Measurements from ENCODE around the gene SIX3.

The SIX3 gene

DNA sequence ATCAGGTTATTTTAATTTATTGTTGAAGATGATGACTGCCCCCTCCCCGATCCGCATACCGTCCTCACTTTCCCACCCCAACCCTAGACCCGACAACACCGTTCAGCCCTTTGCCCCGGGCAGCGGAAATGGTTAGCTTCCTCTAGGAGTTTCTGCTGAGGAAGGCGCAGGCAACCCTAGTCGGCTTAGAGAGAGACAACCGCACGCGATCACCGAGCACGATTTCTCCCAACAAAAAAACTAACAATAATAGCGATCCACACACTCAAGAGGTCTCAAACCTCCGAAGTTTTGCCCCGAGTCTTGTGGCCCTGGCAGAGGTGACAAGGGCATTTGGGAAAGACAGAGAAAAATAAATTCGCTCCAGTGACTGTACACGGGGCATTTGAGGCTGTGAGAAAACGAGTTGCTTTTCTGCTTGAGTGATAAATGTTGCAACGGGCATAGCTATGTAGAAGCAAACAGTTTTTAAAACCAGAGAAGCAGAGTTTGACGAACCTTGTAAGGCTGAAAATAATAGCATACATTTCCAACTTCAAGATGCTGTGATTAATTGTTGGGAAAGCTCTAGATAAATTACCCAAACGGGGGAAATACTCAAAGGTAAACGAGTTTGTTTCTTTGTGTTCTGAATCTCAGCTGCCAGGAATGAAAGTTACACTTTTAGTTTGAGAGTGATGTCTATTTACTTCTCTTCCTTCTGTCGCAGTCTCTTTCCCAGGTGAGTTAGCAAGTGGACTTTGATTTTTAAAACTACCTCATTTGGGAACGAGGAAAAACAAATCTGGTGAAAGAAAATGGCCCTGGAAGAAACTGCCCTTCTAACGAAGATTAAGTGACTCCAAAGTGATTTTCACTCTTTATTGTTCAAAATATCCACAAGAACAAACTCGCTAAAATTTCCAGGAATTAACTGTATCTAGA is 11.0 kb upstream of the SIX3 start:
- DNase-seq (ENCODE audit: low read depth in 2 of 2, low spot score in 1 of 2) = no peak

DNA sequence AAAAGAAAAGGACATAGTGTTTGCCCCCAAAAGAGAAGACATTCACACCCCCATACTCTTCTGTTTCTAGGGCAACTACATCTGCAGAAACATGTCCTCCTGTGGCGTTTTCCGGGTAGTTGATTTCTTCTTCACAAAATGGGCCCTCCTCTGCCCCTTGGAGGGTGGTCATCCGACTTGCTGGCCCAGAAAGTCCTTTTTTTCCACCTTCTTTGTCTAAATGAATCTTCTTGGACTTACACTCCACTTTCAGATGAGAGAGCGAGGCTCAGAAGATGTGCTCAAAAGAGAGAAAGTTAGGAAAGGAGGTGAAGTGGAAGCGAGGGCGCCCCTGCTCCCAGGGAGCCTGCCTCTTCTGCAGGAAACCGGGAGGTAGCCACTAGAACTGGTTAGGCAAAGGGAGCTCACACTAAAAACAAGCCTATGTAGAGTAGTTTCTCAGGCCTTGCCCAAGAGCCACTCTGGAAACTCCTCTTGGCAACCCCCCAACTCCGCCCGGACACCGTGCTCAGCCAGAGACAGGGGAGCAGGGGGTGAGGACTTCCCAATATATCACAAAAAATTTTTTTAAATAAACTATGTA is 10.2 kb upstream of the SIX3 start:
- no peak for DNase-seq (ENCODE audit: low read depth in 2 of 2, low spot score in 1 of 2)

DNA sequence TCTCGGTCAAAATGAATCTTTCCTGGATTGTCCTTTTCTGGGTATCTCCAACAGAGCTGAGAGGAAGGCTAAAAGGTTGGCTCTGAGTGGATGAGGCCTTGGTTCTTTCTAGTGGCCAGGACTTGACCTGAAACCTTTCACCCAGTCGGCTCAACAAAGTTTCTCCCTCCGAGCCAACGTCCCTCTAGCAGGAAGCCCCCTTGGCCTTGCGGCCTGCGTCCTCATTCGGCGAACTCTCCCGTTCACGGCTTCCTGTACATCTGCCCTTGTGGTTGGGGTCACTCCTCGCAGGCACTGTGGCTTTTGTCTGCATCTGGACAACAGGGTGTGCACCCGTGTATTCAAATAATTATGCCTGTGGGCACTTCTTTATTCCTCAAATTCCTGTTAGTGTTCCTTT is 9.4 kb upstream of the SIX3 start:
- DNase-seq (ENCODE audit: low read depth in 2 of 2, low spot score in 1 of 2) = no peak

DNA sequence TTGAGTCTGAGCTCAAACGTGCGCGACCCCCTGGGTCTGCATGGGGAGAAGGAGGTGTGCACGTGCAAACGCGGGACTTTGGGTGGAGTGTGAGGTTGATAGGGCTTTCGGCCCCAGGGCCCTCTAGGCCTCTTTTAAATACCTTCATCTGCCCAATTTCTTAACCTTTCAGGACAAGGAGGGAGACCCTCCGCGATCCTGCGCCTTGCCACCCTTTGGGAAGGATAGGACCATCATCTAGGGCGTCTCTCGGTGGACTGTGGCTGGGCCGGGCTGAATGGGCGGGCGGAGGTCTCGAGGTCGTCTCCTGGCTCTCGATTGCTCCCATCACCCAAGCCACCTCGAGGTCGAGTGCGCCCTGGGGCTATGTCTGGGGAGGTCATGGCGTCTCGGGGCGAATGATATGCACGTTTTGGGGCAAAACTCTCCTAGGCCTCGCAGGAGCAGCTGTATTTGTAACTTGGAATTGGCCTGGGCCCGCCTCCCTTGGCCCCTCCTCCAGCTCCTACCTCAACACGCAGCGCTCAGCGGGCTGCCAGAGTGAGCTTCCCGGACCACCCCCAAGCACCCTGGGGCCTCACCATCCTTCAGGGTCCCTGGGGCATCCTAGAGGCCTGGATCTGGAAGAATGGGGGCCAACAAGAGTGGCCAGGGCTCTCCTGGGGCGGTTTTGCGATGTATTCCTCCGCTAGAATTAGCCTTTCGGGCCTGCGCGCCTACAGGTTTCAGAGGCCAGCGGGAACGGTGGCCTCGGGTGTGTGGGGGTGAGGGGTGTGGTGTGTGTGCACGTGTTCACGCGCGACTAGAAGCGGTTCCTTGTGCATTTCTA is 8.7 kb upstream of the SIX3 start:
- no peak for DNase-seq (ENCODE audit: low read depth in 2 of 2, low spot score in 1 of 2)

DNA sequence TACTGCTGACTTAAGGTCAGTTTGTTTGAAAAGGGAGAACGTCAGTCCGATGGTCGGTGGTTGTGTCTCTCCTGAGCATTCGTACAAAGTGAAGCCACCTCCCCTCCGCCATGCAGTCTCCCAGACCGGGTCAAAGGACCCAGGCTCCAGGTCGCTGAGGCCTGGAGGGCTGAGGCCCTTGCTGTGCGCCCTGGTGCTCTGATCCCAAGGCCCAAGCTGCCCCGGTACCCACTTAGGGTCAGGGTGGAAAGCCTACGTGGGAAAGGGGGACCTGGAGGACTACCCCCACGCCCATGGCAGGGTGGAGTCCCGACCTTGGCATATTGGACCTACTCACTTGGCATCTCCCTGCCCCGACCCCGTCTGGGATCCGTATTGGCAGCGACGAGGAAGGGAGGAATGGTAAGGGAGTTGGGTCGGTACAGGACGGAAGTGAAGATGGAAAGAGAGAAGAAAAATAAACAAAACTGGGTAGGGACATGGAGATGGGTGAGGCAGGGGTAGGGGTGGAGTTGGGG is 8.0 kb upstream of the SIX3 start:
- DNase-seq (ENCODE audit: low read depth in 2 of 2, low spot score in 1 of 2) = no peak

DNA sequence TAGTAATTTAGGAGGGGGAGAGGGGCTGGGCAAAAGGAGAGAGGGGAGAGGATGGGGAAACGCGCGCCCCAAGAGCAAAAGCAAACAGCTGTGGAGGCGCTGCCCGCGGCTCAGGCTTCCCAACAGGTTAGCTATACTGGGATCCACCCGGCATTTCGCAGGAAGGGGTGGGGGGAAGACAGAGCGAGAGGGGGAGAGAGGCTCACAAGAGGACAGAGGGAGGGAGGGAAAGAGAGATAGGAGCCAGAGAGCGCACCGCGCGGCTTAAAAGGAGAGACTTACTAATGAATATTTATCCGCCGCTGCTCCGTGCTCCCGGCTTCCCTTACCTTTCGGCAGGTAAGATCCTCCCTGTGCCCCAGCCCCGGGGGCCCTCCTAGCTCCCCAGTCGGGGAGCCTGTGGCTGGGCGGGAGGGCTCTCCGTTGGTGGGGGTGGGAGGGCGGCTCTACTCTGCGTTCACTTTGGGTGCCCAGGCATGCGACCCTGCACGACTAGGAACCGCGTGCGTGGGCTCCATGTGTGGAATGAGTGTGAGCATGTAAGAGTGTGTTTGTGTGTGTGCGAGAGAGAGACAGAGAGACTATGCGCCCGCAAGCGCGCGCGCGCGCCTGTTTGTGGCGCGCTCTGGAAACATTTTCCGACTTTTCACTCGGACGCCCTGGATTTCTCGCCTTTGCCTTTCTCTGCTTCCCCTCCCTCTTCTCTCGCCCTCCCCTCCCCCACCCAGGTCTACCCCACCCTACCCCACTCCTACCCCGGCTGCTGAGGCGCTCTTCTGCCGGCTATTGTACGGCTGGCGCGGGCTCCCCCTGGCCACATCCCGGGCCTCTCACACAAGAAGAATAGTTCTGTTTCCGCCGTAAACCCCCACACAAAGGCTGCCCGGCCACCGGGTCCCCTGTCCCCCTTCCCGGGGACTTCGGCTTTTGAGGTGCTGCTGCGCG is 7.2 kb upstream of the SIX3 start:
- no peak for DNase-seq (ENCODE audit: low read depth in 2 of 2, low spot score in 1 of 2)

DNA sequence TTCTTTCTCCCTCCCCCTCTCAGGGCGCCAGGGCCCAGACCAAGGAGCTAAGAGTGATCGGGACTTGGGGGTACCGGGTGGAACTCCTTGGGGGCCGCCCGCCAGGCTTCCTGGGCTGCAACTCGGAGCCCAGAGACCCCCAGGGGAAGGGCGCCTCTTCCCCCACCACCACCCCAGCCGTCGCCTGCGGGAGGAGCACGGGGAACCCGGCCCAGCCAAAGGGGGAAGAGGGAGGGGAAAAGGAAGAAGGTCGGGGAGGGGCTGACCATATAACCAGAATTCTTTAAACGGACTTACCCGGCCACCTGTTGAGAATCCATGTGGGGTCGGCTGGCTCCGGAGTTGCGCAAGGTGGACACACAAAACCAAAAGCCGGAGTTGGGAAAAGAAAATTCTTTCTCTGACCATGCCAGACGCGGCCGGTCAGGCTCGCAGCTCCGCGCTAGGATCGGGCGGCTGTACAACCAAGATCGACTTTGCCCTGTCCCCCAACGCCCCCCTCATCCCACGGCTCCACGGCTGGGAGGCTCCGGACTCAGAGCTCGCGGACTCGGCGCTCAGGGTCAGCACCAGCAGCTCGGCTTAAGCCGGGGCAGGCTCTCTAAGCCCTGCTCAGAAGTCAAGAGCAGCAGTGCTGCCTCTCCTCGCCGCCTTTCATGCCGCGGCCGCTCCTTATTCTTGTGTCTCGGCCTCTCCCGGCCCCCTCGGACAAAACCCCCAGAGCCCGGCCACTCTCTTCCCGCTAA is 6.3 kb upstream of the SIX3 start:
- DNase-seq (ENCODE audit: low read depth in 2 of 2, low spot score in 1 of 2) = no peak

DNA sequence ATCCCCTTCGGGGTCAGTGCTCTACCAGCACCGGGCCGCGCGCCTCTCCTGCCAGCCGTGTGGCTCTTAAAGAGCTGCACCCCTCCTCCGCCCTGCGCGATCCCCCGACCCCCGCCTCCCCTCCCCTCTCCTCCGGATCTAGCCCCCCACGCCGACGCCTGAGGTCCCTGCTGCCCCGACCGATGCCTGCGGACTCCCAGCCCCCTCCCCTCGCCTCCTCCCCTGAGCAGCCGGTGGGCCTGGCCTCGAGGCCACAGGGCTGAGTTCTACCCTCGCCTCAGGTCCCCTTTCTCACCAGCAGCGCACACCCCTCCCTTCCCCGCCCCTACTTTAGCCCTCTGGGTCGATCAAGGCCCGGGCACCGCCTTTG is 5.8 kb upstream of the SIX3 start:
- no peak for DNase-seq (ENCODE audit: low read depth in 2 of 2, low spot score in 1 of 2)

DNA sequence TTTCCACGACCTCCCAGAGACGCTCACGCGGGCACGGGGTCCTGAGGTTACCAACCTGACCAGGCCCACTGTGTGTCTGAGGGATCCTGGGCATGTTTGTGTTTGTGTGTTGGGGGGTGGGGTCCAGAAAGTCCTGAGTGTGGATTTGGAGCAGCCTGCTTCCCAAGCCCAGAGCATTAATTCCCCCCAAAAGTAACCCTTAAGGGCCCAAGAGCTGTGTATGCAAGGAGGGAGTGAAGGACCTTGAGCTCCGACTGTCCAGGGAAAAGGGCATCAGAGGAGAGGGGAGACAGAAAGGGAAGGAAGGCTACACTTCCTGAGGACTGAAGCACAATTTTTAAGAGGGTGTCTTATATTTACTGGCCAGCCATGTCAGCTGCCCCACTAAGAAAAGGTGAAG is 5.2 kb upstream of the SIX3 start:
- DNase-seq (ENCODE audit: low read depth in 2 of 2, low spot score in 1 of 2) = no peak

DNA sequence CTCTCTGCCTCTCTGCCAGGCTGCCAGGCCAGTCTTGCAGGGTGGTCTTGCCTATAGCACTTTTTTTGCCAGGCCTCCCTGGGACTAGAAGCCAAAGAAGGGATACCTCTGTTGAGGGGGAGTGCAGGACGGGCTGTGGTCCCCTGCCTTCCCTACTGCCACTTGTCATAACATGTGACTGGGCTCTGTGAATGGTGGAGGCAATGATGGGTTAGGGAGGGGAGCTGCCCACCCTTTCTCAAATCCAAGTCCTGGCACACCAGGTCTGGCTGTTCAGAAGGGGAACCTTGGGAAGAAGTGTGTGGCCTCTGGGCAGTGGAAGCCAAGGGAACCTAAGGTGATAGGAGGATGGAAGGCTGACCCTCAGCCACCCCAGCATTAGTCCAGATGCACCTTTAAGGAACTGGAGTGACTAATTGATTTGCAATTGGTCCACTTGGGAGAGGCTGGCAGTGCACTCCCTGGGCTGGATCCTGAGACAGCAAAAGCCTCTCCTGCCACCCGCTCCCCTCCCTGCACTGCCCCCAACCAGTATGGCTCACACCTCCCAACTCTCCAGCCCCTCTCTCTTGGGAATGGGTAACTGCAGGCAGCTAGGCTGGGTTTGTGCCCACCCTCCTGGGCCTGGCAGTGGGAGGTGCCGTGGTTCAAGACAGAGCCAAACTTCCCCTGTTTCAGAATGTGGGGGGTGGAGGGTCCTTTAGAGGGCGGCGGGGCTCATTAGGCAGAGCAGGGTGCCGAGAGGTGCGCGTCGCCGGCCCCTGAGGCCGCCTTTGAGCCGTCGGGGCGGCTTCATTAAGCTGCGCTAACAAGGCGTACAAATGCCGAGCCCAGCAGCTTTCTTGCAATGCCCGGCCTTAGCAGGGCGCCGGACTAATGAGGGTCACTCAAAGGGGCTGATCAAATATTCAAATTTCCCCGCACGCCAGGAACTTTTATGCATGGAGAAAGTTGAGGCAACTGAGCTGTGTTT is 4.5 kb upstream of the SIX3 start:
- no peak for DNase-seq (ENCODE audit: low read depth in 2 of 2, low spot score in 1 of 2)

DNA sequence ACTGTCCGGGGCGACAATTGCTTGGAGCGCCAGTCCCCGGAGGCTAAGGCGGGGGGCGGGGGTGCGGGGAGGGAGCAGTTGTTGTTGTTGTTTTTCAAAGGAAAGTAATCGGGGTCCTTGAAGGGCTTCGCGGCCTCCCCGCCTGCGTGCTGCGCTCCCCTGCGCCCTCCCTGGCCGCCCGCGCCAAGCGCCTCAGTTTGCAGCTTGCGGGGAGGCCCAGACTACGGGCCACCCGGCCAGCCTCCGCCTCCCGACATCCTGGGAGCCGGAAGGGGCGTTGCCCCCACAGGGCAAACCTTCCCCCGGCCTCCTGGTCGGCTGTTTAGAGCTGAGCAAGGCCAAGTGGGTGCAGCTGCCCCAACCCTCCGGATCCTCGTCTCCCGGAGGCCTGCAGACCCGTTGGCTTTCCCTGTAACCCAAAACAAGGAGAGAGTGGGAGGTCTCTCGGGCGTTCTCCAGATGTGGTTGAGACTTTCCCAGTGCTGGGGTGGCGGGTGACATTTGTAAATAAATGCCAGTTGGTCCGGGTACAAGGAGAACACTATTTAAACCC is 3.7 kb upstream of the SIX3 start:
- no peak for DNase-seq (ENCODE audit: low read depth in 2 of 2, low spot score in 1 of 2)

DNA sequence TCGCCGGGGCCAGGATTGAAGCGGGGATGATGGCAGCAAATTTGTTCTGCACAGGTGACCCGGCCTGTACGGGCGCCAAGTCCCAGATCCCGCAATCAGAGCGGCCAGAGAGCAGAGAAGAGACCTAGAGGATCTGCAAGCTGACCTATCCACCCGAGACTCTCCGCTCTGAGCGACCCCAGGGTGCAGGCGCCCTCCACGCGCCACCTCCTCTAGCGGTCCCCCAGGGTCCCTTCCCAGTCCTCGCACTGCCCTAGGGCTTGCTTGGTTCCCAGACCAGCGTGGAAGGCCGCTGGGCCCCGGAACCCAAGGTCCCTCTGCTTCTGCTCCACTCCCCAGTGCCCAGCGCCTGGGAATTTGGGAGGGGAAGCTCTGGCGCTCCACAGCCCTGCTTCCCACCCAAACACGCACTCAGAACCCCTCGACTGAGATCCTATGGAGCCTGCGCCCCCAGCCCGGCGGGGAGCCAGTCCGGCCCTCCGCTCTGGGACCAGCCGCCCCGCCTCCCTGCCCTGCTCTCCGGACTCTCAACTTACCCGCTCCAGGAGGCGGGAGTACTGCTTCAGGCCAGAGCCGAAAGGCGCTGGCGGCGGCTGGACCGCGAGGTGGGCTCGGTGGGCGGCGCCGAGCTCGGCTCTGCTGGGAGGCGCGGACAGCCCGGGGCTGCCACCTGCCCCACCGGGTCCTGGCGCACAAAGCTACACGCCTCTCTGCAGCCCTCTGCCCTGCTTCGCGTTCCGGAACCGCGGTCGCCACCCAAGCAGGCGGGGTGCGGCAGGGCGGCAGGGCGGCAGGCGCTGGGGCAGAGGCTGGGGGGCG is 3.0 kb upstream of the SIX3 start:
- no peak for DNase-seq (ENCODE audit: low read depth in 2 of 2, low spot score in 1 of 2)

DNA sequence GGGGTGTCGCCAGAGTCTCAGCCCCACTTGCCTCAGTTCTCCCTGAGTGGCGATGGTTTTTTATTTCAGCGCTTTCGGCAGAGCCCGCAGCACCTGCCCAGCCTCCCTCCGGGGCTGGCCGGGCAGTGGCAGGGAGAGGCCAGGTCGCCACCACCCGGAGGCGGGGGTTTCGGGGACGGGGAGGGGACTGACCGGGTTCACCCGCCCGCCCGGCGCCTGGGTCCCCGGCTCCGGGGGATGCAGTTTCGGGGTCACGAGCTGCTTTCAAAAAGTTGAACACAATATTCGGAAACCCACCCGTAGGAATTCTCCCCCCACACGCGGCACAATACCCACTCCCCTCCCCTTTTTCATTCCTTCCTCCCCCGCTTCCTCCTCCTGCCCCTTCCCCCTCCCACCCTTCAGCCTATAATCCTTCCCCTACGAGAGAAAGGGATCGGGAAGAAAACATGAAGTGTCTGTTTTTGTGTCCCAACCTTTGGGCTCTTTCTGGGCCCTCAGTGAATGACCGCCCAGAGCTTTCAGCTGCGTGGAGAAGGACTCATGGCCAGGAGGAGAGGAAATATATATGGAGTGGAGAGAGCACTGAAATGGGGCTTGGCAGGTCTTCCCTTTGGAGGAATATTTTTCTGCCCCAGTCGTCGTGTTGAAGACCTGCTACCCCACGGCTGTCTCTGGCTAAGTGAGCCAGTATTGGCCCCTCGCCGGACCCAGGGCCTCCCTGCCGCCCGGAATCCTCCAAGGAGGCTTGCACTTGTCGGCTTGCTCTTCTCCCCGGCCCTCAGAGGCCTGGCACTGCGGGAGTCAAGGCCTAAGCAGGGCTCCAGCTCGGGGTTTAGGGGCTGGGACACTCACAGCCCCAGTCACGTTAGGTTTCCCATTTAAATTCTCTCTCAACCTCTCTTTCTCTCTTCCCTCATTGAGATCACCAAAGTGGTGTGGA is 2.1 kb upstream of the SIX3 start:
- DNase-seq (ENCODE audit: low read depth in 2 of 2, low spot score in 1 of 2) = no peak

DNA sequence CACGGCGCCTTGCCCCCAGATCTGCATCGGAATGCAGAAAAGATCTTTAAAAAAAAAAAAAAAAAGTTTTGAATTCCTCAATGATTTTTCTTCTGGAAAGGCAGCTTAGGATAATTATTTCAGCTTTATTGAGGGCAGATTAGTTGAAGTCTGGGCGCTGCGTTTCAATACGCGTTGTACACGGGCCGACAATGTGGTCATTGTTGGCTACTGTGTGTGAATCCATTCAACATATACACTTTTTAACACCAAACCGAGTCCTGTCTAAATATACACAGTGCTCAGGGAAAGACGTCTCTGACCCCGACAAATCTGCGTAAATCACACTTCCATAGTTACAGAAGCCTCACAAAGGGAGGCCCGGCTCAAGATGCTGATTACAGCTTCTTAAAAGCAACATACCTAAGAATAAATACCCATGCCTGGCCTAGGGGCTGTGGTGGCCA is 1.4 kb upstream of the SIX3 start:
- no peak for DNase-seq (ENCODE audit: low read depth in 2 of 2, low spot score in 1 of 2)

DNA sequence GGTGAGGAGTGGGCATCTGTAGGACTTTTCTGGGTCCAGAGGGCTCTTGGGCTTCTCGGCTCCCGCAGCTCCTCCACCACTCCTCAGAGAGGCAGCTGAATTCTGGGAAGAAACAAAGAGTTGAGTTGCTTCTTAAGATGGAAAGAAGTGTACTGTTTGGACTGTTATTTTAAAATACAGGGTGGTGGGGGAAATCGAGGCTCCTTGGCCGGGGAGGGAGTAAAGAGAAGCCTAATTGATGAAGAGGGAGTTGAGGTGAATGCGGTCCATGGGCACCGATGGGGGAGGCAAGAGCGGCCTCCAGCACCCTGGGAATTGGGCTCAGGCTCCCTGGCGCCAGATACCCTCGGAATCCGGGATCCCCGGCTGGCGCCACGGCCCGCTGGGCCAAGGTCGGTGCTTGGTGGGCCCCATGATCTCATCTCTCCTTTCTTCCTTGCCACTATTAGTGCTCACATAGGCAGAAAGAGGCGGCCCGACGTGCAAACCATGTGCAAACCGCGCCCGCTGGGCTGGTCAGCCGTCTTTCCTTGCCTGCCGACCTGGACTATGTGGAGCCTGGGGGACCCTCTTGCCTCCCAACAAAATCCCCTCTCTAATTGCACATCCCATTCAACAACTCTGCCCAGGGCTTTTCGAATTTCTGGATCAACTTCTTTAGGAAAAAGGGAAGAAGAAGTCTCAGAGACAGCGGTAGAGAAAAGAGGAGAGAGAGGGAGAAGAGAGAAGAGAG is 604 bp upstream of the SIX3 start:
- no peak for DNase-seq (ENCODE audit: low read depth in 2 of 2, low spot score in 1 of 2)

Data from stimulated activated CD8-positive, alpha-beta memory T cell treated with anti-CD3 and anti-CD28 coated beads, Interleukin-4, amount 100 ng/mL, for 4 hours (primary cell).